GM19043 (cell line): Measurements from ENCODE around the gene POLDIP2.

ENCODE experiments used
- ATAC-seq: cut with Tn5 transposase; IDR thresholded peaks from one replicate; pipeline ENCODE4 v1.9.1; 2021; ENCODE audit warnings: low read depth; ENCODE audit not compliant: unreplicated experiment

Gene POLDIP2

GRCh38 chr17:28367641-28368305 is 10.4 kb upstream of the POLDIP2 start:
- ATAC-seq, result no peak

- no peak for ATAC-seq
These were observed 9.3 kb upstream of the POLDIP2 start for GRCh38 chr17:28366605-28367004.

- ATAC-seq, result no peak
These were observed 8.2 kb upstream of the POLDIP2 start for GRCh38 chr17:28365487-28365886.

GRCh38 chr17:28364665-28365363 is 7.5 kb upstream of the POLDIP2 start, which contains the start of gene SEBOX:
SEBOX (minus strand) TSS chr17:28365199; CDS start chr17:28365151, 48 bp downstream.
- ATAC-seq, result no peak

- no peak for ATAC-seq
These were observed 6.7 kb upstream of the POLDIP2 start for GRCh38 chr17:28363776-28364650.

- ATAC-seq, result no peak
These were observed 5.9 kb upstream of the POLDIP2 start for GRCh38 chr17:28363186-28363585.

- ATAC-seq, result no peak
These were observed 522 bp upstream of the POLDIP2 start for GRCh38 chr17:28357901-28358197.

GRCh38 chr17:28350271-28350670 is 7.1 kb downstream of the POLDIP2 start:
- no peak for ATAC-seq

- no peak for ATAC-seq
These were observed 8.3 kb downstream of the POLDIP2 start for GRCh38 chr17:28348979-28349378.

- no peak for ATAC-seq
These were observed 10.0 kb downstream of the POLDIP2 start for GRCh38 chr17:28347261-28347891.

GRCh38 chr17:28346746-28347246 is 10.5 kb downstream of the POLDIP2 start:
- ATAC-seq, result no peak

GRCh38 chr17:28346199-28346580 is 11.1 kb downstream of the POLDIP2 start:
- ATAC-seq, result no peak

GRCh38 chr17:28345419-28346198 is 11.7 kb downstream of the POLDIP2 start:
- no peak for ATAC-seq

- ATAC-seq, result no peak
These were observed 12.9 kb downstream of the POLDIP2 start for GRCh38 chr17:28344435-28344901.

GRCh38 chr17:28344011-28344410 is 13.3 kb downstream of the POLDIP2 start:
- no peak for ATAC-seq

- ATAC-seq, result no peak
These were observed 13.8 kb downstream of the POLDIP2 start for GRCh38 chr17:28343491-28343932.

- no peak for ATAC-seq
These were observed 15.0 kb downstream of the POLDIP2 start for GRCh38 chr17:28342313-28342712.

- ATAC-seq, result no peak
These were observed 15.8 kb downstream of the POLDIP2 start for GRCh38 chr17:28341516-28341915.

GRCh38 chr17:28340374-28340773 is 17.0 kb downstream of the POLDIP2 start:
- no peak for ATAC-seq

- ATAC-seq, result no peak
These were observed 17.9 kb downstream of the POLDIP2 start for GRCh38 chr17:28339431-28339830.
